Esophagus squamous epithelium (tissue), 5 donors: Measurements from ENCODE around the gene C7orf25. TPM values are rescaled to one million over a fixed set of nuclear protein-coding genes. Genes with fewer than 3 reads are reported as not detected.

Experiments used
- DNase-seq: peaks from one replicate; lab custom pipeline; 2025; lab: John Stamatoyannopoulos, UW
- H3K27ac ChIP-seq, 4 donors: fragments of 200-600 bp; sonication (generic); one replicate each; pipeline ENCODE4 v1.5.1; 2016 to 2019; ENCODE audit warnings: mild to moderate bottlenecking in 1 of 4
- H3K27me3 ChIP-seq, 4 donors: fragments of 200-600 bp; sonication (generic); 1 replicate in 3 of 4; 2 replicates in 1 of 4; pipeline versions ENCODE4 v1.5.1 to v1.6.0; 2017 to 2021; ENCODE audit warnings: antibody characterized with exemption in 1 of 4
- H3K36me3 ChIP-seq, 3 donors: fragments of 200-600 bp; sonication (generic); one replicate each; pipeline ENCODE4 v1.5.1; 2016 to 2019
- H3K4me1 ChIP-seq, 3 donors: fragments of 200-600 bp; sonication (generic); one replicate each; pipeline ENCODE4 v1.5.1; 2017 to 2019
- H3K4me3 ChIP-seq, 4 donors: fragments of 200-600 bp; sonication (generic); 1 replicate in 3 of 4; 2 replicates in 1 of 4; pipeline ENCODE4 v1.5.1; 2016 to 2019; ENCODE audit warnings: mild to moderate bottlenecking in 2 of 4, moderate library complexity in 1 of 4
- H3K9me3 ChIP-seq, 3 donors: fragments of 200-600 bp; sonication (generic); one replicate each; pipeline ENCODE4 v1.5.1; 2016 to 2019
- CTCF ChIP-seq, 6 experiments: fragments of 450-650 bp in 4 of 6; fragments of 200-600 bp in 2 of 6; sonication (generic) in 2 of 6; IDR thresholded peaks; one replicate each; pipeline ENCODE4 v1.5.1; 2016 to 2019; ENCODE audit warnings: antibody characterized with exemption in 6 of 6, mild to moderate bottlenecking in 4 of 6, moderate library complexity in 4 of 6
- POLR2A ChIP-seq, 4 donors: fragments of 450-650 bp; IDR thresholded peaks; one replicate each; pipeline ENCODE4 v1.6.1; 2017; ENCODE audit warnings: antibody characterized with exemption in 4 of 4, mild to moderate bottlenecking in 4 of 4, moderate library complexity in 3 of 4
- WGBS, 2 donors: methylation state at CpG; one replicate each; pipeline ENCODE4 v1.1.5; 2018; 5-methylcytosine and 5-hydroxymethylcytosine counted together
- intact Hi-C: fragments of 100-400 bp; cut with DNase I; formaldehyde crosslinking; loops from one replicate; pipeline ENCODE4 v1.15.0; 2022
- total RNA-seq, 4 donors: library from RNA; depleted of rRNA; stranded (reverse); fragments of >200 nt; gene quantifications; one replicate each; pipeline ENCODE4 v1.1.0, GENCODE V29; 2016
- donor health status: DM: yes; HTN: yes; CAD: no.

C7orf25 gene
- total RNA-seq, 4 donors from 2014 or later = 4.8 to 8.9 (median 7.0) TPM

GRCh38 chr7:42934291-42934690 is 22.4 kb upstream of the C7orf25 start:
- WGBS, 2 donors = 73 to 75% methylated on average over 3 of the region's 3 CpGs
- Histone ChIP-seq H3K27me3 (no peaks in the 10 kb centered on the region), H3K4me3 (no peak overlapping the region), H3K27ac (no peak overlapping the region), H3K4me1 (peaks cover 15 to 43% (median 29%) of the 10 kb centered on the region in 3 donors), H3K9me3 (no peaks in the 10 kb centered on the region), H3K36me3 (peaks cover 0 to 45% (median 10%) of the 10 kb centered on the region in 3 donors)
- intact Hi-C loops = no loop called here
- TF ChIP-seq CTCF (IDR thresholded peaks at IDR 0.05) (no peak), POLR2A (IDR thresholded peaks at IDR 0.05) (no peak)
- DNase-seq = no peak

GRCh38 chr7:42932811-42933591 is 21.1 kb upstream of the C7orf25 start:
- 1 to 2% methylated on average over 16 to 17 of the region's 17 CpGs for WGBS, 2 donors
- Histone ChIP-seq H3K9me3 (no peaks in the 10 kb centered on the region), H3K36me3 (peaks cover 0 to 32% (median 9%) of the 10 kb centered on the region in 3 donors), H3K27me3 (no peaks in the 10 kb centered on the region), H3K4me3 (peak overlapping the region; percentile 61 to 95 (median 88)), H3K4me1 (peaks cover 15 to 56% (median 38%) of the 10 kb centered on the region in 3 donors), H3K27ac (peak overlapping the region; percentile 86 to 96 (median 90))
- TF ChIP-seq POLR2A (IDR thresholded peaks at IDR 0.05) = no peak
- TF ChIP-seq CTCF (IDR thresholded peaks at IDR 0.05) = no peak
- DNase-seq = no peak
- intact Hi-C loops = no loop called here

GRCh38 chr7:42931834-42932651 is 20.2 kb upstream of the C7orf25 start, which contains the start of the genes MRPL32 and PSMA2:
MRPL32 (plus strand) TSS chr7:42932376; CDS start chr7:42932387, 11 bp downstream.
PSMA2 (minus strand) TSS chr7:42932174; CDS start chr7:42932158, 16 bp downstream.
- intact Hi-C loops = no loop called here
- WGBS, 2 donors = 0% methylated on average over 20 to 29 of the region's 56 CpGs
- no peaks in the 10 kb centered on the region for H3K9me3 ChIP-seq
- peaks cover 0 to 29% (median 9%) of the 10 kb centered on the region in 3 donors for H3K36me3 ChIP-seq
- peak within 1 kb of the TSS; percentile 86 to 96 (median 90) for H3K27ac ChIP-seq
- H3K4me1 ChIP-seq = peaks cover 15 to 64% (median 41%) of the 10 kb centered on the region in 3 donors
- peak in 3 of 4 donors; percentile 28 to 65 (median 32) for TF ChIP-seq POLR2A (IDR thresholded peaks at IDR 0.05)
- TF ChIP-seq CTCF (IDR thresholded peaks at IDR 0.05) = no peak
- H3K4me3 ChIP-seq = peak within 1 kb of the TSS; percentile 61 to 95 (median 88)
- H3K27me3 ChIP-seq = no peaks in the 10 kb centered on the region
- DNase-seq = peak; percentile 84

- peaks cover 15 to 64% (median 41%) of the 10 kb centered on the region in 3 donors for H3K4me1 ChIP-seq
- WGBS, 2 donors = 0 to 1% methylated on average over 9 to 11 of the region's 12 CpGs
Measured at GRCh38 chr7:42931447-42931833, 19.6 kb upstream of the C7orf25 start.

More at GRCh38 chr7:42931447-42931833, 19.6 kb upstream of the C7orf25 start:
- no peaks in the 10 kb centered on the region for H3K9me3 ChIP-seq
- peak overlapping the region; percentile 61 to 95 (median 88) for H3K4me3 ChIP-seq
- peak overlapping the region; percentile 86 to 96 (median 90) for H3K27ac ChIP-seq
- intact Hi-C loops = no loop called here
- H3K36me3 ChIP-seq = peaks cover 0 to 30% (median 9%) of the 10 kb centered on the region in 3 donors
- TF ChIP-seq CTCF (IDR thresholded peaks at IDR 0.05) = no peak
- TF ChIP-seq POLR2A (IDR thresholded peaks at IDR 0.05) = no peak
- H3K27me3 ChIP-seq = no peaks in the 10 kb centered on the region
- no peak for DNase-seq
